H1 (cell line): ENCODE results near the gene RNASE2. TPM values are rescaled to one million over a fixed set of nuclear protein-coding genes. Genes with fewer than 3 reads are reported as not detected.

Experiments
- CTCF ChIA-PET: fragments of 300-600 bp; sonication (Branson Sonifier 250); formaldehyde crosslinking; loops from one replicate; lab custom pipeline; 2021; ENCODE audit not compliant: partially characterized antibody; lab: Charles Lee
- POLR2A ChIA-PET: fragments of 300-600 bp; sonication (Branson Sonifier 250); formaldehyde crosslinking; loops from one replicate; lab custom pipeline; 2021; ENCODE audit warnings: inconsistent platforms; ENCODE audit not compliant: partially characterized antibody; lab: Charles Lee
- DNase-seq, 2 experiments: peaks; one replicate each; pipeline versions ENCODE4 v3.0.0 to v3.0.0-alpha.2; 2010 to 2022; ENCODE audit warnings: low spot score in 2 of 2, low read depth in 1 of 2, mixed read lengths in 1 of 2
- FAIRE-seq: peaks from 2 replicates; lab custom pipeline; 2011; peaks lifted over from hg19 to GRCh38; lab: Jason Lieb, UNC
- H2AFZ ChIP-seq: 2 replicates; pipeline ENCODE4 v1.8.1; 2012; ENCODE audit warnings: low read length, inconsistent platforms
- H2AK5ac ChIP-seq: 2 replicates; pipeline ENCODE4 v1.6.1; 2013; ENCODE audit warnings: low read depth, low read length
- H2BK120ac ChIP-seq: replicated peaks from 2 replicates; pipeline ENCODE3; 2013; ENCODE audit warnings: low read depth, low read length, inconsistent platforms
- H2BK12ac ChIP-seq: 2 replicates; pipeline ENCODE4 v1.6.1; 2013; ENCODE audit warnings: low read depth, low read length
- H2BK15ac ChIP-seq: 2 replicates; pipeline ENCODE4 v1.6.1; 2013; ENCODE audit warnings: low read length
- H2BK20ac ChIP-seq: 2 replicates; pipeline ENCODE4 v1.6.1; 2013; ENCODE audit warnings: low read length
- H2BK5ac ChIP-seq: 2 replicates; pipeline ENCODE4 v1.6.1; 2013; ENCODE audit warnings: low read depth, low read length
- H3K14ac ChIP-seq: 2 replicates; pipeline ENCODE4 v1.6.1; 2013; ENCODE audit warnings: inconsistent platforms; ENCODE audit not compliant: insufficient read length
- H3K18ac ChIP-seq: 2 replicates; pipeline ENCODE4 v1.6.1; 2013; ENCODE audit warnings: low read length; ENCODE audit errors: extremely low read depth
- H3K23ac ChIP-seq: 2 replicates; pipeline ENCODE4 v1.6.1; 2013; ENCODE audit warnings: inconsistent platforms; ENCODE audit not compliant: insufficient read length
- H3K23me2 ChIP-seq: 2 replicates; pipeline ENCODE4 v1.6.1; 2013; ENCODE audit warnings: low read depth, low read length
- H3K27ac ChIP-seq: 2 replicates; pipeline ENCODE4 v1.6.1; 2011; ENCODE audit warnings: low read depth, low read length, inconsistent platforms
- H3K27me3 ChIP-seq, 4 experiments: replicated peaks in 1 of 4; 1 replicate in 1 of 4; 2 replicates in 3 of 4; pipeline versions ENCODE4 v1.6.1 to v1.8.1; 2011 to 2013; ENCODE audit warnings: low read length in 3 of 4, mild to moderate bottlenecking in 3 of 4, inconsistent platforms in 2 of 4, mixed read lengths in 2 of 4, moderate library complexity in 1 of 4; ENCODE audit not compliant: control insufficient read depth in 3 of 4, insufficient read depth in 3 of 4; ENCODE audit errors: extremely low read depth in 1 of 4
- H3K36me3 ChIP-seq, 4 experiments: 2 replicates each; pipeline versions ENCODE4 v1.6.1 to v1.8.1; 2011 to 2013; ENCODE audit warnings: mild to moderate bottlenecking in 4 of 4, low read length in 3 of 4, moderate library complexity in 2 of 4, control low read depth in 1 of 4, inconsistent platforms in 1 of 4; ENCODE audit not compliant: insufficient read depth in 4 of 4, control insufficient read depth in 2 of 4
- H3K4ac ChIP-seq: replicated peaks from 2 replicates; pipeline ENCODE3; 2013; ENCODE audit warnings: low read length, low read depth, mixed read lengths, inconsistent platforms; ENCODE audit not compliant: insufficient read length
- H3K4me1 ChIP-seq, 4 experiments: replicated peaks in 1 of 4; 1 replicate in 1 of 4; 2 replicates in 3 of 4; pipeline versions ENCODE4 v1.6.1 to v1.8.1; 2011 to 2013; ENCODE audit warnings: low read length in 3 of 4, inconsistent platforms in 2 of 4, mixed read lengths in 1 of 4; ENCODE audit not compliant: insufficient read depth in 4 of 4, control insufficient read depth in 3 of 4
- H3K4me2 ChIP-seq, 2 experiments: 2 replicates each; pipeline versions ENCODE4 v1.6.1 to v1.8.1; 2011 to 2013; ENCODE audit warnings: low read depth in 2 of 2, low read length in 2 of 2, control low read depth in 1 of 2, inconsistent platforms in 1 of 2, mild to moderate bottlenecking in 1 of 2; ENCODE audit not compliant: insufficient read depth in 1 of 2
- H3K4me3 ChIP-seq, 4 experiments: fragments of 200-600, 300-600 bp in 1 of 4; sonication (generic), shearing (Covaris generic), sonication (Bioruptor Twin) in 1 of 4; 2 replicates each; pipeline versions ENCODE4 v1.5.1 to v1.8.1; 2011 to 2016; ENCODE audit warnings: low read length in 4 of 4, low read depth in 3 of 4, control low read depth in 2 of 4, inconsistent platforms in 2 of 4, mild to moderate bottlenecking in 2 of 4, mixed read lengths in 1 of 4, moderate library complexity in 1 of 4; ENCODE audit not compliant: insufficient read depth in 2 of 4; ENCODE audit errors: extremely low read depth in 1 of 4
- H3K56ac ChIP-seq: replicated peaks from 2 replicates; pipeline ENCODE3; 2013; ENCODE audit warnings: low read depth, mild to moderate bottlenecking, mixed read lengths, low read length, inconsistent platforms; ENCODE audit not compliant: insufficient read length
- H3K79me1 ChIP-seq: 2 replicates; pipeline ENCODE4 v1.6.1; 2013; ENCODE audit warnings: low read depth, low read length, control low read depth
- H3K79me2 ChIP-seq, 2 experiments: 2 replicates each; pipeline versions ENCODE4 v1.6.1 to v1.8.1; 2012 to 2013; ENCODE audit warnings: low read length in 2 of 2, mild to moderate bottlenecking in 2 of 2, inconsistent platforms in 1 of 2; ENCODE audit not compliant: insufficient read depth in 2 of 2, control insufficient read depth in 1 of 2
- H3K9ac ChIP-seq, 4 experiments: replicated peaks in 1 of 4; 1 replicate in 1 of 4; 2 replicates in 3 of 4; pipeline versions ENCODE4 v1.6.1 to v1.8.1; 2011 to 2013; ENCODE audit warnings: low read depth in 3 of 4, low read length in 3 of 4, control low read depth in 2 of 4, mild to moderate bottlenecking in 2 of 4, moderate library complexity in 2 of 4, inconsistent platforms in 1 of 4; ENCODE audit errors: extremely low read depth in 1 of 4
- H3K9me3 ChIP-seq, 2 experiments: 2 replicates each; pipeline versions ENCODE4 v1.6.1 to v1.8.1; 2012 to 2013; ENCODE audit warnings: mild to moderate bottlenecking in 2 of 2, moderate library complexity in 2 of 2, control low read depth in 1 of 2, inconsistent platforms in 1 of 2, low read depth in 1 of 2, low read length in 1 of 2, mixed read lengths in 1 of 2; ENCODE audit not compliant: insufficient read depth in 2 of 2
- H4K20me1 ChIP-seq, 2 experiments: replicated peaks in 1 of 2; 2 replicates each; pipeline versions ENCODE3 to v1.8.1; 2011 to 2013; ENCODE audit warnings: inconsistent platforms in 2 of 2, low read length in 2 of 2, mild to moderate bottlenecking in 1 of 2; ENCODE audit not compliant: insufficient read depth in 2 of 2, control insufficient read depth in 1 of 2
- H4K5ac ChIP-seq: 2 replicates; pipeline ENCODE4 v1.6.1; 2013; ENCODE audit warnings: low read length, low read depth, mixed read lengths, inconsistent platforms; ENCODE audit not compliant: insufficient read length
- H4K8ac ChIP-seq: 2 replicates; pipeline ENCODE4 v1.8.0; 2013; ENCODE audit warnings: mild to moderate bottlenecking, moderate library complexity, low read length, inconsistent platforms; ENCODE audit not compliant: insufficient read depth; ENCODE audit errors: extremely low read depth
- H4K91ac ChIP-seq: replicated peaks from 2 replicates; pipeline ENCODE3; 2013; ENCODE audit warnings: low read length, mixed read lengths, inconsistent platforms; ENCODE audit not compliant: insufficient read length
- HDAC2 ChIP-seq, 2 experiments: fragments of 300-600 bp in 1 of 2; sonication (generic) in 1 of 2; IDR thresholded peaks; 2 replicates each; pipeline ENCODE4 v1.6.1; 2011 to 2012; ENCODE audit warnings: low read depth in 2 of 2, low read length in 2 of 2, mild to moderate bottlenecking in 2 of 2, moderate library complexity in 2 of 2, borderline replicate concordance in 1 of 2, inconsistent platforms in 1 of 2
- KDM5A ChIP-seq: fragments of 200-600 bp; IDR thresholded peaks from 2 replicates; pipeline ENCODE4 v1.7.1; 2012; ENCODE audit warnings: mild to moderate bottlenecking, low read length, inconsistent platforms, mixed read lengths
- WGBS, 2 experiments: shearing (Covaris generic) in 1 of 2; methylation state at CpG; one replicate each; pipeline versions ENCODE4 v1.1.6 to v1.1.7; 2013 to 2015; ENCODE audit warnings: low lambda C conversion rate in 2 of 2, mixed read lengths in 2 of 2, inconsistent platforms in 1 of 2, low coverage in 1 of 2, missing lambda C conversion rate in 1 of 2; ENCODE audit not compliant: insufficient replicate concordance in 2 of 2, insufficient coverage in 1 of 2, insufficient read length in 1 of 2; ENCODE audit errors: extremely low coverage in 1 of 2, missing lambda C conversion rate in 1 of 2; 5-methylcytosine and 5-hydroxymethylcytosine counted together
- polyA plus RNA-seq, 7 experiments: library from polyadenylated mRNA; depleted of rRNA in 3 of 7; stranded (reverse) in 5 of 7; unstranded in 2 of 7; fragments of >200 nt in 5 of 7; fragments of 200-250 nt in 2 of 7; gene quantifications; 1 replicate in 5 of 7; 2 replicates in 1 of 7; 4 replicates in 1 of 7; pipeline versions ENCODE4 v1.2.1 to v1.2.3, GENCODE V29; 2011 to 2013; ENCODE audit warnings: missing spikeins in 2 of 7, mixed read lengths in 2 of 7
- total RNA-seq: library from RNA; stranded (reverse); fragmentation: NEBNext Ultra II Directional; extraction: Animal tissue kit (Norgen Biotek cat#: 25700); gene quantifications from 2 replicates; pipeline ENCODE4 v1.2.1, GENCODE V29; 2021

The RNASE2 gene
- total and polyA plus RNA-seq, 2 of the 8 experiments (the other 6 are each of a cell fraction or from before 2014, with no cell fraction given), result not detected

GRCh38 chr14:21003788-21004346, 48.6 kb downstream of the RNASE2 start:
- H2BK120ac ChIP-seq, result no peak overlapping the region
- no peak overlapping the region for H3K27ac ChIP-seq
- no peaks in the 10 kb centered on the region for H3K9me3 ChIP-seq
- DNase-seq (no peak), FAIRE-seq (no peak)
- H2AFZ ChIP-seq, result peak overlapping the region; percentile 77; the same call in 1 of the 2 replicates
- no peak overlapping the region for H2BK20ac ChIP-seq
- no peaks in the 10 kb centered on the region; the same call in 1 of the 2 replicates for H3K23me2 ChIP-seq
- no peak overlapping the region for H3K14ac ChIP-seq
- H3K27me3 ChIP-seq, result no peaks in the 10 kb centered on the region
- H2BK5ac ChIP-seq, result no peak overlapping the region
- no peak overlapping the region for H3K9ac ChIP-seq
- H3K18ac ChIP-seq, result no peak overlapping the region
- ChIA-PET CTCF (interaction anchor here (1.0 to 10.6 kb wide), 7 partner anchors 9 to 105 kb away, joined by 3 to 117 read pairs (median 8); no protein-coding TSS in a partner anchor), POLR2A (interaction anchor here (1.1 to 1.2 kb wide), 2 partner anchors 11 to 88 kb away, joined by 3 read pairs; no protein-coding TSS in a partner anchor)
- no peak overlapping the region for H4K91ac ChIP-seq
- H3K4me1 ChIP-seq, result peaks cover 1 to 3% (median 3%) of the 10 kb centered on the region in 4 experiments; a peak in 5 of 7 replicates
- no peak overlapping the region for H4K5ac ChIP-seq
- no peak overlapping the region for H3K23ac ChIP-seq
- H4K20me1 ChIP-seq, result no peaks in the 10 kb centered on the region
- WGBS, 2 experiments, result 93% methylated on average over 14 of the region's 14 CpGs; no CpG with 5 or more reads in 1 of the 2 experiments
- no peaks in the 10 kb centered on the region for H3K79me1 ChIP-seq
- H3K36me3 ChIP-seq, result no peaks in the 10 kb centered on the region
- no peak for TF ChIP-seq KDM5A
- TF ChIP-seq HDAC2 (IDR thresholded peaks at IDR 0.05; ENCODE audit: borderline replicate concordance in 1 of 2, low read depth in 2 of 2, low read length in 2 of 2), result no peak
- no peak overlapping the region for H2BK12ac ChIP-seq
- no peak overlapping the region for H3K4ac ChIP-seq
- H4K8ac ChIP-seq, result no peak overlapping the region
- H2AK5ac ChIP-seq, result no peak overlapping the region
- H3K79me2 ChIP-seq, result no peaks in the 10 kb centered on the region
- H3K56ac ChIP-seq, result no peak overlapping the region
- H3K4me2 ChIP-seq, result no peak overlapping the region
- H2BK15ac ChIP-seq, result no peak overlapping the region
- no peak overlapping the region for H3K4me3 ChIP-seq
